ENCODE results near the gene DUSP22.
A peak's percentile ranks its signal among the peaks of the same experiment; 100 is the strongest.

Gene DUSP22

GRCh38 chr6:286681-287488 lies 5.4 kb upstream of the DUSP22 start:
- Histone ChIP-seq H3K9ac (ENCODE audit: low read length in 5 of 5) (no peak overlapping the region), H3K4me1 (ENCODE audit: control insufficient read depth in 5 of 5, insufficient read depth in 5 of 5, low read length in 5 of 5) (peaks cover 0 to 30% (median 21%) of the 10 kb centered on the region in 5 donors), H3K27ac (ENCODE audit: low read depth, low read length) (no peak overlapping the region), H3K27me3 (ENCODE audit: control insufficient read depth in 5 of 5, insufficient read depth in 4 of 5, low read length in 5 of 5) (no peaks in the 10 kb centered on the region), H3K9me3 (ENCODE audit: control insufficient read depth in 5 of 5, low read length in 5 of 5) (no peaks in the 10 kb centered on the region), H3K4me3 (ENCODE audit: low read depth in 1 of 5, low read length in 5 of 5) (no peak overlapping the region), H3K36me3 (ENCODE audit: control insufficient read depth in 5 of 5, insufficient read depth in 5 of 5, low read length in 5 of 5) (no peaks in the 10 kb centered on the region)

- Histone ChIP-seq H3K27ac (ENCODE audit: low read depth, low read length) (no peak overlapping the region), H3K9me3 (ENCODE audit: control insufficient read depth in 5 of 5, low read length in 5 of 5) (no peaks in the 10 kb centered on the region), H3K36me3 (ENCODE audit: control insufficient read depth in 5 of 5, insufficient read depth in 5 of 5, low read length in 5 of 5) (no peaks in the 10 kb centered on the region), H3K27me3 (ENCODE audit: control insufficient read depth in 5 of 5, insufficient read depth in 4 of 5, low read length in 5 of 5) (no peaks in the 10 kb centered on the region), H3K4me1 (ENCODE audit: control insufficient read depth in 5 of 5, insufficient read depth in 5 of 5, low read length in 5 of 5) (peaks cover 0 to 30% (median 21%) of the 10 kb centered on the region in 5 donors), H3K9ac (ENCODE audit: low read length in 5 of 5) (no peak overlapping the region), H3K4me3 (ENCODE audit: low read depth in 1 of 5, low read length in 5 of 5) (no peak overlapping the region)
These were observed 4.8 kb upstream of the DUSP22 start for GRCh38 chr6:287489-287860.

- Histone ChIP-seq H3K27ac (ENCODE audit: low read depth, low read length) (peak overlapping the region; percentile 24), H3K4me1 (ENCODE audit: control insufficient read depth in 5 of 5, insufficient read depth in 5 of 5, low read length in 5 of 5) (peaks cover 0 to 40% (median 27%) of the 10 kb centered on the region in 5 donors), H3K9me3 (ENCODE audit: control insufficient read depth in 5 of 5, low read length in 5 of 5) (no peaks in the 10 kb centered on the region), H3K27me3 (ENCODE audit: control insufficient read depth in 5 of 5, insufficient read depth in 4 of 5, low read length in 5 of 5) (no peaks in the 10 kb centered on the region), H3K9ac (ENCODE audit: low read length in 5 of 5) (no peak overlapping the region), H3K36me3 (ENCODE audit: control insufficient read depth in 5 of 5, insufficient read depth in 5 of 5, low read length in 5 of 5) (no peaks in the 10 kb centered on the region), H3K4me3 (ENCODE audit: low read depth in 1 of 5, low read length in 5 of 5) (no peak overlapping the region)
These were observed 3.4 kb upstream of the DUSP22 start for GRCh38 chr6:288866-289265.

GRCh38 chr6:290111-290922 lies 2.0 kb upstream of the DUSP22 start:
- Histone ChIP-seq H3K9ac (ENCODE audit: low read length in 5 of 5) (no peak overlapping the region), H3K9me3 (ENCODE audit: control insufficient read depth in 5 of 5, low read length in 5 of 5) (no peaks in the 10 kb centered on the region), H3K27me3 (ENCODE audit: control insufficient read depth in 5 of 5, insufficient read depth in 4 of 5, low read length in 5 of 5) (no peaks in the 10 kb centered on the region), H3K4me3 (ENCODE audit: low read depth in 1 of 5, low read length in 5 of 5) (no peak overlapping the region), H3K27ac (ENCODE audit: low read depth, low read length) (no peak overlapping the region), H3K36me3 (ENCODE audit: control insufficient read depth in 5 of 5, insufficient read depth in 5 of 5, low read length in 5 of 5) (no peaks in the 10 kb centered on the region), H3K4me1 (ENCODE audit: control insufficient read depth in 5 of 5, insufficient read depth in 5 of 5, low read length in 5 of 5) (peaks cover 0 to 53% (median 40%) of the 10 kb centered on the region in 5 donors)

GRCh38 chr6:291204-291696 lies 1.0 kb upstream of the DUSP22 start:
- Histone ChIP-seq H3K27me3 (ENCODE audit: control insufficient read depth in 5 of 5, insufficient read depth in 4 of 5, low read length in 5 of 5) (no peaks in the 10 kb centered on the region), H3K9ac (ENCODE audit: low read length in 5 of 5) (peak overlapping the region; percentile 53 to 97 (median 86)), H3K9me3 (ENCODE audit: control insufficient read depth in 5 of 5, low read length in 5 of 5) (no peaks in the 10 kb centered on the region), H3K4me1 (ENCODE audit: control insufficient read depth in 5 of 5, insufficient read depth in 5 of 5, low read length in 5 of 5) (peaks cover 0 to 62% (median 50%) of the 10 kb centered on the region in 5 donors), H3K27ac (ENCODE audit: low read depth, low read length) (peak overlapping the region; percentile 99), H3K4me3 (ENCODE audit: low read depth in 1 of 5, low read length in 5 of 5) (peak overlapping the region; percentile 27 to 93 (median 71)), H3K36me3 (ENCODE audit: control insufficient read depth in 5 of 5, insufficient read depth in 5 of 5, low read length in 5 of 5) (no peaks in the 10 kb centered on the region)

GRCh38 chr6:292506-293192 lies 362 bp downstream of the DUSP22 start:
- Histone ChIP-seq H3K4me3 (ENCODE audit: low read depth in 1 of 5, low read length in 5 of 5) (peak overlapping the region; percentile 68 to 94 (median 79)), H3K9me3 (ENCODE audit: control insufficient read depth in 5 of 5, low read length in 5 of 5) (no peaks in the 10 kb centered on the region), H3K4me1 (ENCODE audit: control insufficient read depth in 5 of 5, insufficient read depth in 5 of 5, low read length in 5 of 5) (peaks cover 10 to 72% (median 56%) of the 10 kb centered on the region in 5 donors), H3K9ac (ENCODE audit: low read length in 5 of 5) (peak overlapping the region; percentile 83 to 97 (median 92)), H3K36me3 (ENCODE audit: control insufficient read depth in 5 of 5, insufficient read depth in 5 of 5, low read length in 5 of 5) (no peaks in the 10 kb centered on the region), H3K27ac (ENCODE audit: low read depth, low read length) (peak overlapping the region; percentile 99), H3K27me3 (ENCODE audit: control insufficient read depth in 5 of 5, insufficient read depth in 4 of 5, low read length in 5 of 5) (no peaks in the 10 kb centered on the region)

- Histone ChIP-seq H3K9ac (ENCODE audit: low read length in 5 of 5) (peak overlapping the region; percentile 83 to 97 (median 92)), H3K4me3 (ENCODE audit: low read depth in 1 of 5, low read length in 5 of 5) (peak overlapping the region; percentile 68 to 94 (median 79)), H3K27me3 (ENCODE audit: control insufficient read depth in 5 of 5, insufficient read depth in 4 of 5, low read length in 5 of 5) (no peaks in the 10 kb centered on the region), H3K4me1 (ENCODE audit: control insufficient read depth in 5 of 5, insufficient read depth in 5 of 5, low read length in 5 of 5) (peaks cover 11 to 72% (median 53%) of the 10 kb centered on the region in 5 donors), H3K9me3 (ENCODE audit: control insufficient read depth in 5 of 5, low read length in 5 of 5) (no peaks in the 10 kb centered on the region), H3K36me3 (ENCODE audit: control insufficient read depth in 5 of 5, insufficient read depth in 5 of 5, low read length in 5 of 5) (no peaks in the 10 kb centered on the region), H3K27ac (ENCODE audit: low read depth, low read length) (peak overlapping the region; percentile 99)
These were observed 1.2 kb downstream of the DUSP22 start for GRCh38 chr6:293193-294174.

- Histone ChIP-seq H3K9ac (ENCODE audit: low read length in 5 of 5) (peak overlapping the region in 1 of 5 donors; percentile 25), H3K27me3 (ENCODE audit: control insufficient read depth in 5 of 5, insufficient read depth in 4 of 5, low read length in 5 of 5) (no peaks in the 10 kb centered on the region), H3K27ac (ENCODE audit: low read depth, low read length) (peak overlapping the region; percentile 32), H3K36me3 (ENCODE audit: control insufficient read depth in 5 of 5, insufficient read depth in 5 of 5, low read length in 5 of 5) (no peaks in the 10 kb centered on the region), H3K9me3 (ENCODE audit: control insufficient read depth in 5 of 5, low read length in 5 of 5) (no peaks in the 10 kb centered on the region), H3K4me3 (ENCODE audit: low read depth in 1 of 5, low read length in 5 of 5) (peak overlapping the region in 2 of 5 donors; percentile 1 to 25), H3K4me1 (ENCODE audit: control insufficient read depth in 5 of 5, insufficient read depth in 5 of 5, low read length in 5 of 5) (peaks cover 11 to 76% (median 62%) of the 10 kb centered on the region in 5 donors)
These were observed 2.6 kb downstream of the DUSP22 start for GRCh38 chr6:294656-295565.

All from subcutaneous abdominal adipose tissue (tissue), 5 donors.